ENCODE results near the gene CDCA5. TPM values are rescaled to one million over a fixed set of nuclear protein-coding genes. Genes with fewer than 3 reads are reported as not detected.

Gene CDCA5
- total RNA-seq, 1 experiment from 2014 or later, result 73.4 TPM

DNA sequence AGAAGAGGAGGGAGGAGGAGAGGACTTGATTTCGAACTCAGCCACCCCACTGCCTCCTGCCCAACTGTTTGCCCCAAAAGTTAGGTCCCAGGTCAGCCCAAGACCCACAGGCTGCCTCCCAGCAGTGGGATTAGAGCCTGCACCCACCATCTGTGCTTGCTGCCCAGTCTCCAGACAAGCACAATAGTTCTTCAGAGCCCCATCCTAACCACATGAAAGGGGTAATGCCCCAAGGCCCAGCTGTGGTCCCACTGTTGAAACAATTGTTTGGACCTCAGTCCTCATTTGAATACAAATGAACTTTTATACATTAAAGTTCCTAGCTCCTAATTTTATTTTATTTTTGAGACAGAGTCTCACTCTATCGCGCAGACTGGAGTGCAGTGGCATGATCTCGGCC lies 6.8 kb upstream of the CDCA5 start:
- Histone ChIP-seq H3K9me2 (replicated peaks; ENCODE audit: low read length) (no peaks in the 10 kb centered on the region), H3K36me3 (ENCODE audit: low read depth, low read length) (peaks cover 10% of the 10 kb centered on the region; the same call in 1 of the 2 replicates), H3K27me3 (ENCODE audit: low read length) (no peaks in the 10 kb centered on the region), H4K20me1 (ENCODE audit: low read length) (no peaks in the 10 kb centered on the region), H3K27ac (ENCODE audit: low read length) (no peak overlapping the region), H3K9me3 (ENCODE audit: low read length) (no peaks in the 10 kb centered on the region), H3F3A (ENCODE audit: low read length, unreplicated experiment) (no peaks in the 10 kb centered on the region), H3K4me1 (ENCODE audit: insufficient read depth, low read length) (peaks cover 2% of the 10 kb centered on the region; the same call in 1 of the 2 replicates), H3K79me2 (ENCODE audit: low read length) (peaks cover 4% of the 10 kb centered on the region), H2AFZ (ENCODE audit: low read length) (no peak overlapping the region), H3K9ac (ENCODE audit: low read length) (no peak overlapping the region), H3K4me2 (ENCODE audit: low read length) (no peak overlapping the region), H3K4me3 (ENCODE audit: low read length) (no peak overlapping the region)
- DNase-seq (no peak), ATAC-seq (no peak)
- CTCF ChIA-PET, result interaction anchor here (0.6 kb wide), 1 partner anchor 352 kb away, joined by 4 read pairs; no protein-coding TSS in a partner anchor
- TF ChIP-seq EZH2phosphoT487 (IDR thresholded peaks at IDR 0.05; ENCODE audit: borderline replicate concordance, low read length) (no peak), EZH2 (IDR thresholded peaks at IDR 0.05; ENCODE audit: low read length, unreplicated experiment) (no peak)
- TF ChIP-seq, protein P1, sequence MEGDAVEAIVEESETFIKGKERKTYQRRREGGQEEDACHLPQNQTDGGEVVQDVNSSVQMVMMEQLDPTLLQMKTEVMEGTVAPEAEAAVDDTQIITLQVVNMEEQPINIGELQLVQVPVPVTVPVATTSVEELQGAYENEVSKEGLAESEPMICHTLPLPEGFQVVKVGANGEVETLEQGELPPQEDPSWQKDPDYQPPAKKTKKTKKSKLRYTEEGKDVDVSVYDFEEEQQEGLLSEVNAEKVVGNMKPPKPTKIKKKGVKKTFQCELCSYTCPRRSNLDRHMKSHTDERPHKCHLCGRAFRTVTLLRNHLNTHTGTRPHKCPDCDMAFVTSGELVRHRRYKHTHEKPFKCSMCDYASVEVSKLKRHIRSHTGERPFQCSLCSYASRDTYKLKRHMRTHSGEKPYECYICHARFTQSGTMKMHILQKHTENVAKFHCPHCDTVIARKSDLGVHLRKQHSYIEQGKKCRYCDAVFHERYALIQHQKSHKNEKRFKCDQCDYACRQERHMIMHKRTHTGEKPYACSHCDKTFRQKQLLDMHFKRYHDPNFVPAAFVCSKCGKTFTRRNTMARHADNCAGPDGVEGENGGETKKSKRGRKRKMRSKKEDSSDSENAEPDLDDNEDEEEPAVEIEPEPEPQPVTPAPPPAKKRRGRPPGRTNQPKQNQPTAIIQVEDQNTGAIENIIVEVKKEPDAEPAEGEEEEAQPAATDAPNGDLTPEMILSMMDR (conservative IDR thresholded peaks at IDR 0.05; ENCODE audit: low read depth, low read length), result no peak
- POLR2A ChIA-PET (ENCODE audit: unreplicated experiment), result interaction anchor here (0.5 kb wide), 1 partner anchor 810 kb away, joined by 3 read pairs; the partner anchor contains the start of gene FOSL1
- no TSS peak for BruUV-seq (replicated peaks)
- intact Hi-C loops (cut with micrococcal nuclease), result no loop called here

DNA sequence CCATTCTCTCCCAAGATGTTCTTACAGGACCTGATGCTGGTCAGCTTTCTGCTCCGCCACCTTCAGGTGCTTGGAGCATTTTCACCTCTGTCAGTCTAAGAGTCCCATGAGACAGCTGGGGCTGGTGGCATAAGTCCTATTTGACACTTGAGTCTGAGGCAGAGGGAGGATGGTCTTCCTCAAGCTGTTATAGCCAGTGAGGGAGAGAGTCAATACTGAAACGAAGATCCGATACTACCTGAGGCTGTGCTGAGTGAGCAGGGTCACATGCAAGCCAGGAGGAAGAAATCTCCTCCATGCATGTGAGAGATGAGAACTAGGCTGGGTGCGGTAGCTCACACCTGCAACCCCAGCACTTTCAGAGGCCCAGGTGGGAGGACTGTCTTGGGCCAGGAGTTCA lies 5.8 kb upstream of the CDCA5 start:
- Histone ChIP-seq H4K20me1 (ENCODE audit: low read length) (no peaks in the 10 kb centered on the region), H3K4me1 (ENCODE audit: insufficient read depth, low read length) (peaks cover 8% of the 10 kb centered on the region; the same call in 1 of the 2 replicates), H2AFZ (ENCODE audit: low read length) (no peak overlapping the region), H3F3A (ENCODE audit: low read length, unreplicated experiment) (no peaks in the 10 kb centered on the region), H3K27ac (ENCODE audit: low read length) (no peak overlapping the region), H3K9ac (ENCODE audit: low read length) (no peak overlapping the region), H3K4me2 (ENCODE audit: low read length) (no peak overlapping the region), H3K4me3 (ENCODE audit: low read length) (no peak overlapping the region), H3K79me2 (ENCODE audit: low read length) (peaks cover 14% of the 10 kb centered on the region), H3K27me3 (ENCODE audit: low read length) (no peaks in the 10 kb centered on the region), H3K36me3 (ENCODE audit: low read depth, low read length) (peaks cover 11% of the 10 kb centered on the region; the same call in 1 of the 2 replicates), H3K9me3 (ENCODE audit: low read length) (no peaks in the 10 kb centered on the region), H3K9me2 (replicated peaks; ENCODE audit: low read length) (no peaks in the 10 kb centered on the region)
- no peak for ATAC-seq
- DNase-seq, result no peak
- POLR2A ChIA-PET (ENCODE audit: unreplicated experiment), result no interaction called here
- intact Hi-C loops (cut with micrococcal nuclease), result no loop called here
- BruUV-seq (replicated peaks), result no TSS peak
- CTCF ChIA-PET, result no interaction called here
- TF ChIP-seq EZH2 (IDR thresholded peaks at IDR 0.05; ENCODE audit: low read length, unreplicated experiment), result no peak
- TF ChIP-seq EZH2phosphoT487 (IDR thresholded peaks at IDR 0.05; ENCODE audit: borderline replicate concordance, low read length), result no peak
- TF ChIP-seq, protein P1 (conservative IDR thresholded peaks at IDR 0.05; ENCODE audit: low read depth, low read length), result no peak

DNA sequence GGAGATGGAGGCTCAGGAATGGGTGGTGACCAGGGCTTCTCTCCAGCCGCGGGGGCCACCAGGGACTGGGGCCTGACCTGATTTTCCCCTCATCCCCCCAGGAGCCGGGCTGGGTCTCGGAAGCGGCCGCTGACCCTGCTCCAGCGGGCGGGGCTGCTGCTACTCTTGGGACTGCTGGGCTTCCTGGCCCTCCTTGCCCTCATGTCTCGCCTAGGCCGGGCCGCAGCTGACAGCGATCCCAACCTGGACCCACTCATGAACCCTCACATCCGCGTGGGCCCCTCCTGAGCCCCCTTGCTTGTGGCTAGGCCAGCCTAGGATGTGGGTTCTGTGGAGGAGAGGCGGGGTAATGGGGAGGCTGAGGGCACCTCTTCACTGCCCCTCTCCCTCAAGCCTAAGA lies 4.0 kb upstream of the CDCA5 start:
- CTCF ChIA-PET, result no interaction called here
- POLR2A ChIA-PET (ENCODE audit: unreplicated experiment), result no interaction called here
- no peak overlapping the region for H3K9ac ChIP-seq (ENCODE audit: low read length)

More for the DNA sequence above, 4.0 kb upstream of the CDCA5 start:
- Histone ChIP-seq H3K27ac (ENCODE audit: low read length) (no peak overlapping the region), H3K79me2 (ENCODE audit: low read length) (peaks cover 29% of the 10 kb centered on the region), H2AFZ (ENCODE audit: low read length) (no peak overlapping the region), H3F3A (ENCODE audit: low read length, unreplicated experiment) (no peaks in the 10 kb centered on the region), H3K4me1 (ENCODE audit: insufficient read depth, low read length) (peaks cover 12% of the 10 kb centered on the region), H3K4me2 (ENCODE audit: low read length) (no peak overlapping the region), H3K9me3 (ENCODE audit: low read length) (no peaks in the 10 kb centered on the region), H3K4me3 (ENCODE audit: low read length) (no peak overlapping the region), H3K9me2 (replicated peaks; ENCODE audit: low read length) (no peaks in the 10 kb centered on the region), H4K20me1 (ENCODE audit: low read length) (no peaks in the 10 kb centered on the region), H3K27me3 (ENCODE audit: low read length) (no peaks in the 10 kb centered on the region), H3K36me3 (ENCODE audit: low read depth, low read length) (peaks cover 11% of the 10 kb centered on the region; the same call in 1 of the 2 replicates)
- DNase-seq (no peak), ATAC-seq (no peak)
- no TSS peak for BruUV-seq (replicated peaks)
- intact Hi-C loops (cut with micrococcal nuclease), result no loop called here
- TF ChIP-seq EZH2phosphoT487 (IDR thresholded peaks at IDR 0.05; ENCODE audit: borderline replicate concordance, low read length), result no peak
- TF ChIP-seq, protein P1 (conservative IDR thresholded peaks at IDR 0.05; ENCODE audit: low read depth, low read length), result no peak
- no peak for TF ChIP-seq EZH2 (IDR thresholded peaks at IDR 0.05; ENCODE audit: low read length, unreplicated experiment)
